ENCODE results near the gene ACOX1.

DNA sequence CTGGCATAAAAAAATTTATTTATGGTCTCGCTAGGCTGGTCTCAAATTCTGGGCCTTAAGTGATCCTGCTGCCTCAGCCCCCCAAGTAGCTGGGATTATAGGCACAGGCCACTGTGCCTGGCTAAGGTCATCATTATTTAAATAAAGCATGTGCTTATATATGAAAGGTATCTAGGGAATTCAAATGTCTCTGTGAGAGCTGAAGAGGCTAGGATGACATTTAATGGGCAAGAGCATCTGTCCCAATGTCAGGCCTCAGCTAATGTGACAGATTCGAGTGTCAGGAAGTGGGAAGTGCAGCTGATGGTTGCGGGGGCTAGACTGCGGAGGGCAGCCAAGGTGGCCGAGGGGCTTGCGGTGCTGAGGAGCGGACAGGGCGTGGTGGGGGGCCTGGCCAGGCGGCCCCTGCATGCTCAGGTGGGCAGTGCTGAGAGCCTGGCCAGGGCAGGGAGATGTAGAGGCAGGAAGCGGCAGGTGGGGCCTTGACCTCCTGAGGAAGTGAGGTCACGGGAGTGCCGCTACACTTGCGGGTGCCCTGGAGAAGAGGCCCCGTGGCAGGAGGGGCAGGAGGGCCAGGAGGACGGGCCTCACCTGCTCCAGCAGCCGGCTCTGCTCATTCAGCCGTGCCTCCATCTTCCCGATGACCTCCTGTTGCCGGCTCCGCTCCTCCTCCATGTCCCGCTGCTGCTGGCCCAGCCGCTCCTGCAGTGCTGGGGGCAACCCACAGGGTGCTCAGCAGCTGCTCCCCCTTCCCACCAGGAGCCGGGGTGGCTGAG, 61.6 kb downstream of the ACOX1 start:
- no peak for TF ChIP-seq POLR2AphosphoS5 (IDR thresholded peaks at IDR 0.05; ENCODE audit: low read depth, low read length)
- TF ChIP-seq POLR2A (IDR thresholded peaks at IDR 0.05; ENCODE audit: low read depth, low read length) = no peak
- TF ChIP-seq TAF1 (IDR thresholded peaks at IDR 0.05; ENCODE audit: borderline replicate concordance, low read depth, low read length) = no peak
